ENCODE data around the gene SLAMF9.

SLAMF9 gene

DNA sequence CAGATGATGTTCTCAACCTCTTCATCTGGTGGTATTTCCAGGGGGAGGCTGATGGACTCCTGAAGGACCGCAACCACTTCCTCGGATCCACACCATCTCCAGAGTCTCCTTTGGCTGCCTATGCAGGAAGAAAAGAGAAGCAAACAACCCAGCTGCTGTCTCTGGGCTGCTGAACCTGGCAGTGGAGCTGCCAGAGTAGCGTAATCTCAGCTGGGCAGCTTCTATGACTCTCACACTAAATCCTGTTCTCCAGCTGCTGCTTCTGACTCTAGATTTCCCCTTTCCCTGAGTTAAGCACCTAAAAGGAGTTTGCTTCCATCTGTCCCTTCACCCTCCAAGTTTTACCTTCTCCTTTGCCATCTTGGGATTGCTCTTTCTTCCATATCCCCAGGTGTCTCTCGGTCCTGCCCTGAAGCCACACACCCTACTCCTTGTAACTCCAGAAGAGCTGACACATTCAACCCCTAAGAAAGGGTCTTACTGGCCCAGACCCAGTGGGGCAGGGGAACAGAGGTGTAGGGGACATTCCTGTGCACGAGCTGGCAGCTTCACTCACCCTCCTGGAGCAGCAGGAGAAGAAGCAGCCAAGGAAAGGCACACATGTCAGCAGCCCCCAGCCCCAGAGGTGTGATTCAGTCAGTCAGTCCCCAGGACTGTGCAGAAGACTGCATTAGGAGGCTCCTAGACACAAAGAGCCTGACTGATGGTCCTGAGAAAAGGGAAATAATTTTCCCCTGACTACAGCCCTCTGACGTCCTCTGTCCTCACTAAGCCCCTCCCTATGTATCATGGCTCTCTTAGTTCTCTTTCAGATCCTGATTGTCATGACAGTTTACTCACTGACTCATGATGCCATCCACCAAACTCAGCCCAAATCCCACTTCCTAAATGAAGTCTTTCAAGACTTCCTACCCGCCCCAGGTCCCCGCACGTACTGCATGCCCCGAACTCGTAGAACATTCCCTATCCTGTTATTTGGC is at the start of gene SLAMF9:
SLAMF9 (minus strand) TSS at position 702 of the 980 bp plus-strand sequence; CDS start at position 602, 100 bp downstream.
- Mint-ChIP-seq H3K36me3 (ENCODE audit: low read depth) (no peaks in the 10 kb centered on the region), H3K9me3 (no peaks in the 10 kb centered on the region), H3K4me1 (ENCODE audit: low read depth) (peaks cover 2% of the 10 kb centered on the region), H3K27me3 (ENCODE audit: low read depth) (peaks cover 63% of the 10 kb centered on the region), H3K4me3 (no peak within 1 kb of the TSS), H3K27ac (no peak within 1 kb of the TSS)

DNA sequence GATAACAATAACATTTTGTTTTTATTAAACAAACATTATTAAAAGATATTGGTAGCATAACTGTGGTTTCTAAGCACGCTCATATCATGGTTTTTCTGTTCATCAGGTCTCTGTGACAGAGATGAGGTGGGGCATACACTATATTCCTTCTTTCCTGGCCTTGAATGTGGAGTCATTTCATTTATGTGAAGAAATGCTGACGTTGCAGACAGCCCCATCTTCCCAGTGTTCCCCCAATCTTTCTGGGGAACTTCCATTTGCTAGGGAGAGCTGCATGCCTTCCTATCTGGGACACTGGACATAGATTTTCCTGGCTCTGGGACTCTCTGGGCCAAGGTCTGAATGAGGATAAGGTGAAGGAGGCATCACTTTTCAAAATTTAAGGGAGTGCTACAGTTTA is 47.4 kb upstream of the SLAMF9 start:
- Mint-ChIP-seq H3K36me3 (ENCODE audit: low read depth) (no peaks in the 10 kb centered on the region), H3K9me3 (no peaks in the 10 kb centered on the region), H3K4me1 (ENCODE audit: low read depth) (no peaks in the 10 kb centered on the region), H3K27ac (no peak overlapping the region), H3K4me3 (no peak overlapping the region), H3K27me3 (ENCODE audit: low read depth) (peaks cover 24% of the 10 kb centered on the region)

- Mint-ChIP-seq H3K27me3 (ENCODE audit: low read depth) (peaks cover 43% of the 10 kb centered on the region), H3K4me3 (no peak overlapping the region), H3K27ac (no peak overlapping the region), H3K36me3 (ENCODE audit: low read depth) (no peaks in the 10 kb centered on the region), H3K9me3 (no peaks in the 10 kb centered on the region), H3K4me1 (ENCODE audit: low read depth) (no peaks in the 10 kb centered on the region)
These were observed 45.2 kb upstream of the SLAMF9 start for GRCh38 chr1:159999204-159999603.

DNA sequence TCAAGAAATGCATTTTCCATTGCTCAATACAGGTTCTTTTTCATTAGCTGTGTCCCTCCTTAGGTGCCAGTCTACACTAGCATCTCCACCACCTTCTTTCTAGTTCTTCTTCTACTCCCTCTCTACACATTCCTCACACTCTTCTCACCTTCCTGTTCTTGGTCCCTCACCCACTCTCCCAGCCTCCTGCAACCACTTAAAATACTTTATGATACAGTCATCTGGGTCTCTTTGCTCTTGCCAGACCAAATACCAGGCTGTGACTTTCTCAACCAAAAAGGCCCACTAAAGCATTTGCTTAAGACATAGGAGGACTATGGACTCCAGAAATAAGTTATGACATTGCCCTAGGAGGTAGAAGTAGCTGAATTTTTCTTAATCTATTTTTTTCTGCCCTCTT is 42.6 kb upstream of the SLAMF9 start:
- H3K9me3 Mint-ChIP-seq: no peaks in the 10 kb centered on the region
- H3K27me3 Mint-ChIP-seq (ENCODE audit: low read depth): peaks cover 48% of the 10 kb centered on the region
- no peaks in the 10 kb centered on the region for H3K36me3 Mint-ChIP-seq (ENCODE audit: low read depth)
- H3K4me3 Mint-ChIP-seq: no peak overlapping the region
- peaks cover 1% of the 10 kb centered on the region for H3K4me1 Mint-ChIP-seq (ENCODE audit: low read depth)
- no peak overlapping the region for H3K27ac Mint-ChIP-seq

DNA sequence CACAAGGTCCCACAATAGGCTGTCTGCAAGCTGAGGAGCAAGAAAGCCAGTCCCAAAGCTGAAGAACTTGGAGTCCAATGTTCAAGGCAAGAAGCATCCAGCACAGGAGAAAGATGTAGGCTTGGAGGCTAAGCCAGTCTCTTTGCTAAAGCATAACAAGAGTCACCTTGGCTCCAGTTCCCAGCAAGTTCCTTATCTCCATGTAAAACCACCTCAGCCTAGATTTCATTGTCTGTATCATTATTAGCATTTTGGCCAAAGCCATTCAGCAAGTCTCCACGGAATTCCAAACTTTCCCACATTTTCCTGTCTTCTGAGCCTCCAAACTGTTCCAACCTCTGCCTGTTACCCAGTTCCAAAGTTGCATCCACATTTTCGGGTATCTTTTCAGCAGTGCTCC is 40.9 kb upstream of the SLAMF9 start:
- Mint-ChIP-seq H3K36me3 (ENCODE audit: low read depth) (no peaks in the 10 kb centered on the region), H3K4me3 (no peak overlapping the region), H3K27me3 (ENCODE audit: low read depth) (peaks cover 45% of the 10 kb centered on the region), H3K27ac (no peak overlapping the region), H3K9me3 (no peaks in the 10 kb centered on the region), H3K4me1 (ENCODE audit: low read depth) (peaks cover 7% of the 10 kb centered on the region)

- H3K27me3 Mint-ChIP-seq (ENCODE audit: low read depth): peaks cover 40% of the 10 kb centered on the region
- no peak overlapping the region for H3K27ac Mint-ChIP-seq
- peaks cover 7% of the 10 kb centered on the region for H3K4me1 Mint-ChIP-seq (ENCODE audit: low read depth)
- H3K4me3 Mint-ChIP-seq: no peak overlapping the region
- no peaks in the 10 kb centered on the region for H3K36me3 Mint-ChIP-seq (ENCODE audit: low read depth)
- H3K9me3 Mint-ChIP-seq: no peaks in the 10 kb centered on the region
These were observed 39.9 kb upstream of the SLAMF9 start for GRCh38 chr1:159993911-159994310.

DNA sequence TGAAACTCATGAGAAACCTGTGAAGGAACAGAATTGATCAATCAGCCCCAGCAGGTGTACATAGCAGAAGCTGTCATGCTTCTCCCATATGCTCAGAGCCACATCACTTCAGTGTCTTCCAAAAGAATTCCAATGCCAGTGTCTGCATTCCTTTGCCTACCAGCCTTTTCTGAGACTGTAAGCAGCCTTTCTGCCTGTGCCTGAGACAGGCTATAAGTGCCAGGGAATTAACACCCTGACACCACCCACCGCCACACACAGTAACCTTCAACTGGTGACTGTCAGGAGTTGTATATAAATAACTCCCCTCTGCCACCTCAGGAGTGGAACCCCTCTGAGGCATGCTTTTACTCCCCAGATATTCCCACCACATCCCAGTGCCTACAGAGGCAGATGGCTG is 38.1 kb upstream of the SLAMF9 start:
- H3K27ac Mint-ChIP-seq: no peak overlapping the region
- H3K4me1 Mint-ChIP-seq (ENCODE audit: low read depth): peaks cover 7% of the 10 kb centered on the region
- no peaks in the 10 kb centered on the region for H3K9me3 Mint-ChIP-seq
- H3K4me3 Mint-ChIP-seq: no peak overlapping the region
- peaks cover 28% of the 10 kb centered on the region for H3K27me3 Mint-ChIP-seq (ENCODE audit: low read depth)
- H3K36me3 Mint-ChIP-seq (ENCODE audit: low read depth): no peaks in the 10 kb centered on the region

DNA sequence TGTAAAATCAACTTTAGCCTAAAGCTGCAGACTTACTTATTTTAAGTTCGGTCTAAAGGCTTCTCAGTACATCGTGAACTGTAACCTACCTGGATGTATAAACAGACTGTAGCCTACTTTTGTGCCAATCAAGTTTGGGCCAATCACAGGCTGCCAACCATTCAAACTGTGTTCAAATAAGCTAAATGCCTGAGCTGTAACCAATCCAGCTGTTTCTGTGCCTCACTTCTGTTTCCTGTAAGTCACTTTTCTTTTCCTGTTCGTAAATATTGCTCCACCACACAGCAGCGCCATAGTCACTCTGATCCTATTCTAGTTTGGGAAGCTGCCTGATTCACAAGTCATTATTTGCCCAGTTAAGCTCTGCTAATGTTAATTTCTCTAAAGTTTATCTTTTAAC is 37.5 kb upstream of the SLAMF9 start:
- H3K4me3 Mint-ChIP-seq: no peak overlapping the region
- no peaks in the 10 kb centered on the region for H3K9me3 Mint-ChIP-seq
- H3K27me3 Mint-ChIP-seq (ENCODE audit: low read depth): peaks cover 25% of the 10 kb centered on the region
- H3K4me1 Mint-ChIP-seq (ENCODE audit: low read depth): peaks cover 7% of the 10 kb centered on the region
- H3K27ac Mint-ChIP-seq: no peak overlapping the region
- no peaks in the 10 kb centered on the region for H3K36me3 Mint-ChIP-seq (ENCODE audit: low read depth)

DNA sequence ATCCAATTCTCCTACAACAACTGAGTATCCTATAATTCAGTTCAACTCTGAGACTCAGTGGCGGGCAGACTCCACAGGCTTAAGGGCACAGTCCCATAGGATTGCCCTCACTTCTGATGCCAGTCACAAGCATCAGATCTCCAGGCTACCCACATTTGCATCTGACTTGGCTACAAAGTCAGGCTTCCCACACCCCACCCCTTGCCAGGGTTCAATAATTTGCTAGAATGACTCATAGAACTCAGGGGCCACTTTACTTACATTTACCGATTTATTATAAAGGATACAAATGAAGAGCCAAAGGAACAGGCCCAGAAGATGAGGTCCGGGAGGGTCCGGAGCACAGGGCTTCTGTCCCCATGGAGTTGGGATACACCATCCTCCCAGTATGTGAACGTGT is 36.0 kb upstream of the SLAMF9 start:
- H3K9me3 Mint-ChIP-seq: no peaks in the 10 kb centered on the region
- peaks cover 7% of the 10 kb centered on the region for H3K4me1 Mint-ChIP-seq (ENCODE audit: low read depth)
- H3K36me3 Mint-ChIP-seq (ENCODE audit: low read depth): no peaks in the 10 kb centered on the region
- H3K4me3 Mint-ChIP-seq: no peak overlapping the region
- peaks cover 14% of the 10 kb centered on the region for H3K27me3 Mint-ChIP-seq (ENCODE audit: low read depth)
- no peak overlapping the region for H3K27ac Mint-ChIP-seq

DNA sequence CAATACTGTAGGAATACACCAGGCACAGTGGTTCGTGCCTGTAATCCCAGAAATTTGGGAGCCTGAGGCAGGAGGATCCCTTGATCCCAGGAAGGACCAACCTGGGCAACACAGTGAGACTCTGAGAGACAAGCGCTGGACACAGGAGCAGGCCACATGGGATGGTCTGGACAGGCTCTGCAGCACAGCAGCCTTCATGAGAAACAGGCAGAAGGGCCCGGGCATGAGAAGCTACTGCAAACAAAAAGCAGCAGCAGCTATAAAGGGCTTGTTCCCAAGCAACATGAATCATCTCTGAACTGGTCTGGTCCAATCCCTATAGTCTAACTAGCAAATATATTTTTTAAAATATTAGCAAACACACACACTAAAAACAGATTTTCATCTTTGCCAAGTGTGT is 35.5 kb upstream of the SLAMF9 start:
- Mint-ChIP-seq H3K4me3 (no peak overlapping the region), H3K27ac (no peak overlapping the region), H3K4me1 (ENCODE audit: low read depth) (peaks cover 7% of the 10 kb centered on the region), H3K36me3 (ENCODE audit: low read depth) (no peaks in the 10 kb centered on the region), H3K27me3 (ENCODE audit: low read depth) (peaks cover 17% of the 10 kb centered on the region), H3K9me3 (no peaks in the 10 kb centered on the region)

- Mint-ChIP-seq H3K9me3 (no peaks in the 10 kb centered on the region), H3K27me3 (ENCODE audit: low read depth) (peaks cover 12% of the 10 kb centered on the region), H3K4me1 (ENCODE audit: low read depth) (peaks cover 7% of the 10 kb centered on the region), H3K27ac (no peak overlapping the region), H3K36me3 (ENCODE audit: low read depth) (no peaks in the 10 kb centered on the region), H3K4me3 (no peak overlapping the region)
These were observed 34.0 kb upstream of the SLAMF9 start for GRCh38 chr1:159988006-159988405.

- Mint-ChIP-seq H3K36me3 (ENCODE audit: low read depth) (no peaks in the 10 kb centered on the region), H3K9me3 (no peaks in the 10 kb centered on the region), H3K27me3 (ENCODE audit: low read depth) (peaks cover 12% of the 10 kb centered on the region), H3K27ac (no peak overlapping the region), H3K4me3 (no peak overlapping the region), H3K4me1 (ENCODE audit: low read depth) (peaks cover 7% of the 10 kb centered on the region)
These were observed 33.1 kb upstream of the SLAMF9 start for GRCh38 chr1:159987186-159987585.

DNA sequence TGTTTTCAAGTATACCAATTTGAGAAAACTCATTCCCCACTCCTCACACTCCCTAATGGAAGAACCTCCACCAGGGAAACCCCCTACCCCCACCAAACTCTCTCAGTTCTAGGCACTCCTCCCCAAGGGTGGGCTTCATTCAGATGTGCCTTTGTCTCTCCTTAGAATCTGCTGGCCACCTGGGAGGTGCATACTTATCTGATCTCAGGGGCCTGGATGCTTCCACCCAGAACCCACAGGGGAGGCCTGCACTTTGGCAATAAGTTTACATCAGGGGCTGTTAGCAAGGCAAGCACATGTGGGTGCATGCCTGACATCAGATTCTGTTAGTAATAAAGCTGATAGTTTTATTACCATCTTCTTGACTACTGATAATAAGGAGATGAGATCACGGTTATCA is 32.5 kb upstream of the SLAMF9 start:
- Mint-ChIP-seq H3K4me3 (no peak overlapping the region), H3K4me1 (ENCODE audit: low read depth) (peaks cover 4% of the 10 kb centered on the region), H3K27ac (no peak overlapping the region), H3K27me3 (ENCODE audit: low read depth) (peaks cover 15% of the 10 kb centered on the region), H3K36me3 (ENCODE audit: low read depth) (no peaks in the 10 kb centered on the region), H3K9me3 (no peaks in the 10 kb centered on the region)

- Mint-ChIP-seq H3K4me1 (ENCODE audit: low read depth) (no peaks in the 10 kb centered on the region), H3K4me3 (no peak overlapping the region), H3K36me3 (ENCODE audit: low read depth) (no peaks in the 10 kb centered on the region), H3K27ac (no peak overlapping the region), H3K9me3 (no peaks in the 10 kb centered on the region), H3K27me3 (ENCODE audit: low read depth) (peaks cover 15% of the 10 kb centered on the region)
These were observed 32.1 kb upstream of the SLAMF9 start for GRCh38 chr1:159986093-159986492.

DNA sequence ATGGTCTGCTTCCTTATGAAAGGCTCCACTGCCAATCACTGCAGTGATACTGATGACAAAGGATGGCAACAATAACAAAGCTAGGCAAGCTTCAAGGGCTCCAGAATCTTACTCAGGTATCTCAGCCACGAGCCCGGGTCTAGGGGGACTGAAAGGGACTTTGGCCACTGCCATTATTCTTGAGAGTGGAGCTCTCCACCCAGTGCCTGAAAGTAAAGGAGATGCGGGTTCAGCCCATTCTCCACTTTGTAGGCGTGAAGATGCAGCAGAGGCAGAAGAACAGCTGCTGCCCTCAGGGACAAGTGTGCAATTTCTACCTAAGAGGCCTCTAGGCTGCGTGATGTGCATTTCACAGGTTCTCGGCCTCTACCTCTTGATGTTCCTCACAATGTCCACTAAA is 31.4 kb upstream of the SLAMF9 start:
- H3K9me3 Mint-ChIP-seq: no peaks in the 10 kb centered on the region
- no peaks in the 10 kb centered on the region for H3K36me3 Mint-ChIP-seq (ENCODE audit: low read depth)
- no peak overlapping the region for H3K4me3 Mint-ChIP-seq
- no peak overlapping the region for H3K27ac Mint-ChIP-seq
- no peaks in the 10 kb centered on the region for H3K4me1 Mint-ChIP-seq (ENCODE audit: low read depth)
- peaks cover 18% of the 10 kb centered on the region for H3K27me3 Mint-ChIP-seq (ENCODE audit: low read depth)
